SK-N-SH (cell line): ENCODE measurements around the gene CCDC17. TPM values are rescaled to one million over a fixed set of nuclear protein-coding genes. Genes with fewer than 3 reads are reported as not detected.

Experiments used
- CTCF ChIA-PET: fragments of 300-600, 350-600 bp; formaldehyde crosslinking; extraction: SDS; loops from one replicate; lab custom pipeline; 2021; lab: Yijun Ruan, JAX
- POLR2A ChIA-PET: fragments of 350-600 bp; sonication (Branson Sonifier 250); formaldehyde crosslinking; extraction: SDS; loops from one replicate; lab custom pipeline; 2020; ENCODE audit warnings: antibody characterized with exemption, inconsistent platforms; lab: Yijun Ruan, JAX
- DNase-seq: peaks from one replicate; pipeline ENCODE4 v3.0.0; 2012
- H2AFZ ChIP-seq: fragments of 200-600 bp; sonication (generic); 2 replicates; pipeline ENCODE4 v1.8.1; 2016; ENCODE audit warnings: antibody characterized with exemption, mild to moderate bottlenecking, low read depth
- H3F3A ChIP-seq: fragments of 200-600 bp; sonication (generic); replicated peaks from 2 replicates; pipeline ENCODE3; 2016; ENCODE audit warnings: antibody characterized with exemption, mild to moderate bottlenecking; ENCODE audit not compliant: insufficient read depth
- H3K27ac ChIP-seq, 2 experiments: fragments of 200-500 bp in 1 of 2; fragments of 200-600 bp in 1 of 2; sonication (Bioruptor generic) in 1 of 2; sonication (generic), shearing (Covaris generic) in 1 of 2; 2 replicates each; pipeline versions ENCODE4 v1.5.1 to v1.6.1; 2014 to 2016; ENCODE audit warnings: low read depth in 2 of 2, inconsistent platforms in 1 of 2, low read length in 1 of 2, mild to moderate bottlenecking in 1 of 2, mixed read lengths in 1 of 2
- H3K27me3 ChIP-seq: fragments of 200-600 bp; sonication (generic), shearing (Covaris generic); 2 replicates; pipeline ENCODE4 v1.6.1; 2016; ENCODE audit warnings: mixed run types; ENCODE audit not compliant: insufficient read depth
- H3K36me3 ChIP-seq, 2 experiments: fragments of 200-500 bp in 1 of 2; fragments of 200-600 bp in 1 of 2; sonication (Bioruptor generic) in 1 of 2; sonication (generic) in 1 of 2; replicated peaks in 1 of 2; 2 replicates each; pipeline versions ENCODE3 to v1.5.1; 2014 to 2016; ENCODE audit warnings: low read length in 1 of 2, mild to moderate bottlenecking in 1 of 2; ENCODE audit not compliant: insufficient read depth in 2 of 2, control insufficient read depth in 1 of 2
- H3K4me1 ChIP-seq, 2 experiments: fragments of 200-500 bp in 1 of 2; fragments of 200-600 bp in 1 of 2; sonication (Bioruptor generic) in 1 of 2; sonication (generic), shearing (Covaris generic) in 1 of 2; 2 replicates each; pipeline versions ENCODE4 v1.5.1 to v1.6.1; 2014 to 2016; ENCODE audit warnings: low read depth in 1 of 2, low read length in 1 of 2, mixed run types in 1 of 2; ENCODE audit not compliant: insufficient read depth in 2 of 2, control insufficient read depth in 1 of 2
- H3K4me2 ChIP-seq: fragments of 200-600 bp; sonication (generic), shearing (Covaris generic); 2 replicates; pipeline ENCODE4 v1.6.1; 2017; ENCODE audit warnings: mixed run types
- H3K4me3 ChIP-seq, 2 experiments: fragments of 200-500 bp in 1 of 2; fragments of 200-600 bp in 1 of 2; sonication (Bioruptor generic) in 1 of 2; sonication (generic), shearing (Covaris generic) in 1 of 2; 2 replicates each; pipeline versions ENCODE4 v1.5.1 to v1.8.1; 2014 to 2016; ENCODE audit warnings: low read depth in 2 of 2, inconsistent platforms in 1 of 2, low read length in 1 of 2, mild to moderate bottlenecking in 1 of 2, mixed read lengths in 1 of 2, moderate library complexity in 1 of 2
- H3K79me2 ChIP-seq: fragments of 200-600 bp; sonication (generic); 2 replicates; pipeline ENCODE4 v1.8.1; 2017; ENCODE audit warnings: mild to moderate bottlenecking; ENCODE audit not compliant: insufficient read depth
- H3K9ac ChIP-seq: fragments of 200-600 bp; sonication (generic); 2 replicates; pipeline ENCODE4 v1.6.1; 2017; ENCODE audit warnings: mixed run types
- H3K9me2 ChIP-seq: fragments of 200-600 bp; sonication (generic); 2 replicates; pipeline ENCODE4 v1.6.1; 2017; ENCODE audit warnings: mixed run types
- H3K9me3 ChIP-seq: fragments of 200-600 bp; sonication (generic); 2 replicates; pipeline ENCODE4 v1.6.1; 2017; ENCODE audit warnings: mixed run types, mild to moderate bottlenecking, moderate library complexity
- H4K20me1 ChIP-seq: fragments of 200-600 bp; sonication (generic); 2 replicates; pipeline ENCODE4 v1.6.1; 2017; ENCODE audit warnings: mild to moderate bottlenecking, mixed run types; ENCODE audit not compliant: insufficient read depth
- CHD2 ChIP-seq: fragments of 150-350 bp; IDR thresholded peaks from 2 replicates; pipeline ENCODE4 v1.6.1; 2018; ENCODE audit warnings: low read length; ENCODE audit not compliant: partially characterized antibody
- FOXJ3 ChIP-seq: sonication (generic); formaldehyde crosslinking; IDR thresholded peaks from 2 replicates; pipeline ENCODE4 v1.5.1; 2020; ENCODE audit warnings: mild to moderate bottlenecking, missing genetic modification reagents
- FOXM1 ChIP-seq: IDR thresholded peaks from 2 replicates; pipeline ENCODE4 v1.4.0; 2012; ENCODE audit warnings: low read depth, mild to moderate bottlenecking
- GATA2 ChIP-seq: sonication (generic); formaldehyde crosslinking; IDR thresholded peaks from 2 replicates; pipeline ENCODE4 v1.5.0; 2020; ENCODE audit warnings: mild to moderate bottlenecking, missing genetic modification reagents
- MAX ChIP-seq: IDR thresholded peaks from 2 replicates; pipeline ENCODE4 v1.4.0; 2012; ENCODE audit warnings: low read depth
- MXI1 ChIP-seq: IDR thresholded peaks from 2 replicates; pipeline ENCODE4 v1.6.1; 2012; ENCODE audit warnings: mild to moderate bottlenecking, low read depth, low read length, improper control_type of control experiment
- POLR2AphosphoS5 ChIP-seq: IDR thresholded peaks from 2 replicates; pipeline ENCODE4 v1.6.1; 2012; ENCODE audit warnings: low read depth, low read length
- REST ChIP-seq: IDR thresholded peaks from 2 replicates; pipeline ENCODE4 v1.6.1; 2012; ENCODE audit warnings: mild to moderate bottlenecking, low read depth, low read length, moderate library complexity
- SIN3A ChIP-seq: IDR thresholded peaks from 2 replicates; pipeline ENCODE4 v1.6.1; 2012; ENCODE audit warnings: low read depth, mild to moderate bottlenecking, low read length, moderate library complexity, borderline replicate concordance
- SMC3 ChIP-seq: IDR thresholded peaks from 2 replicates; pipeline ENCODE4 v1.6.1; 2012; ENCODE audit warnings: low read depth, low read length, improper control_type of control experiment
- TAF1 ChIP-seq: IDR thresholded peaks from 2 replicates; pipeline ENCODE4 v1.6.1; 2012; ENCODE audit warnings: low read depth, mild to moderate bottlenecking, low read length, moderate library complexity, borderline replicate concordance
- TEAD4 ChIP-seq: IDR thresholded peaks from 2 replicates; pipeline ENCODE4 v1.4.0; 2012; ENCODE audit warnings: mild to moderate bottlenecking, borderline replicate concordance; ENCODE audit not compliant: insufficient read depth
- USF2 ChIP-seq: fragments of 150-350 bp; IDR thresholded peaks from 2 replicates; pipeline ENCODE4 v1.6.1; 2017; ENCODE audit warnings: antibody characterized with exemption, low read length, low read depth, borderline replicate concordance
- YY1 ChIP-seq: IDR thresholded peaks from 2 replicates; pipeline ENCODE4 v1.4.0; 2012; ENCODE audit warnings: low read depth, mild to moderate bottlenecking
- ZBTB33 ChIP-seq: IDR thresholded peaks from 2 replicates; pipeline ENCODE4 v1.4.0; 2012; ENCODE audit warnings: low read depth, borderline replicate concordance
- WGBS: methylation state at CpG from one replicate; pipeline ENCODE4 v1.1.6; 2017; ENCODE audit warnings: low lambda C conversion rate; 5-methylcytosine and 5-hydroxymethylcytosine counted together
- polyA plus RNA-seq, 3 experiments: library from polyadenylated mRNA; depleted of rRNA; stranded (reverse); fragments of >200 nt; gene quantifications; 2 replicates each; pipeline ENCODE4 v1.2.3, GENCODE V29; 2012
- TF ChIP-seq, protein P1 (sequence below): fragments of 150-350 bp; IDR thresholded peaks from 2 replicates; pipeline ENCODE4 v1.6.1; 2016; ENCODE audit warnings: mild to moderate bottlenecking, low read depth, low read length

CCDC17 gene
- polyA plus RNA-seq, 1 of the 3 experiments (the other 2 are of a cell fraction) = 0.41 TPM

- no peak overlapping the region for H2AFZ ChIP-seq
- H3K79me2 ChIP-seq = peaks cover 9% of the 10 kb centered on the region
- H3K27me3 ChIP-seq = no peaks in the 10 kb centered on the region
- no peaks in the 10 kb centered on the region; a peak in 1 of 4 replicates for H3K4me1 ChIP-seq
- H3K27ac ChIP-seq = no peak overlapping the region
- no peaks in the 10 kb centered on the region for H3K9me3 ChIP-seq
- ChIA-PET CTCF (no interaction called here), POLR2A (no interaction called here)
- H3K4me2 ChIP-seq = no peak overlapping the region
- peaks cover 65 to 79% of the 10 kb centered on the region in 2 experiments for H3K36me3 ChIP-seq
- H4K20me1 ChIP-seq = no peaks in the 10 kb centered on the region; the same call in 1 of the 2 replicates
- H3K9ac ChIP-seq = no peak overlapping the region
- 100% methylated on average over 1 of the region's 1 CpG for whole genome bisulfite sequencing
- H3F3A ChIP-seq = peaks cover 14% of the 10 kb centered on the region
- TF ChIP-seq CHD2 (no peak), YY1 (no peak), POLR2AphosphoS5 (no peak), ZBTB33 (no peak), MAX (no peak), SMC3 (no peak), USF2 (no peak), GATA2 (CRISPR knock-in tag) (no peak), REST (no peak), SIN3A (no peak), MXI1 (no peak), FOXM1 (no peak), TEAD4 (no peak), TAF1 (no peak), FOXJ3 (CRISPR knock-in tag) (no peak)
- TF ChIP-seq, protein P1, sequence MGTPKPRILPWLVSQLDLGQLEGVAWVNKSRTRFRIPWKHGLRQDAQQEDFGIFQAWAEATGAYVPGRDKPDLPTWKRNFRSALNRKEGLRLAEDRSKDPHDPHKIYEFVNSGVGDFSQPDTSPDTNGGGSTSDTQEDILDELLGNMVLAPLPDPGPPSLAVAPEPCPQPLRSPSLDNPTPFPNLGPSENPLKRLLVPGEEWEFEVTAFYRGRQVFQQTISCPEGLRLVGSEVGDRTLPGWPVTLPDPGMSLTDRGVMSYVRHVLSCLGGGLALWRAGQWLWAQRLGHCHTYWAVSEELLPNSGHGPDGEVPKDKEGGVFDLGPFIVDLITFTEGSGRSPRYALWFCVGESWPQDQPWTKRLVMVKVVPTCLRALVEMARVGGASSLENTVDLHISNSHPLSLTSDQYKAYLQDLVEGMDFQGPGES = no peak
- DNase-seq = no peak
- no peak overlapping the region for H3K4me3 ChIP-seq
- no peaks in the 10 kb centered on the region for H3K9me2 ChIP-seq
These were observed 16.4 kb upstream of the CCDC17 start for GRCh38 chr1:45640293-45640692.
